Measurements from ENCODE around the gene AMBN. TPM values are rescaled to one million over a fixed set of nuclear protein-coding genes. Genes with fewer than 3 reads are reported as not detected.
"Not testable (repeated sequence)": the region's sequence is repeated elsewhere in the genome, so short reads cannot be mapped to it uniquely, and the experiment has no call there.

AMBN gene
- total and polyA plus RNA-seq, 5 donors = not detected

GRCh38 chr4:70634482-70634881 lies 42.4 kb downstream of the AMBN start:
- intact Hi-C loops (cut with DNase I) = no loop called here
- DNase-seq (no peak), ATAC-seq (no peak)
- H3K4me1 ChIP-seq (ENCODE audit: control insufficient read depth, insufficient read depth, low read length) = no peaks in the 10 kb centered on the region
- H3K4me3 ChIP-seq (ENCODE audit: low read length) = no peak overlapping the region
- H3K27ac ChIP-seq (ENCODE audit: low read length) = no peak overlapping the region
- H3K27me3 ChIP-seq (ENCODE audit: control insufficient read depth, insufficient read depth) = no peaks in the 10 kb centered on the region
- 91% methylated on average over 5 of the region's 5 CpGs for WGBS
- no peaks in the 10 kb centered on the region for H3K9me3 ChIP-seq (ENCODE audit: control insufficient read depth, low read length)

- DNase-seq = no peak
- intact Hi-C loops (cut with DNase I) = no loop called here
These were observed 45.3 kb downstream of the AMBN start for GRCh38 chr4:70637239-70637913.

GRCh38 chr4:70640192-70640591 lies 48.1 kb downstream of the AMBN start:
- intact Hi-C loops (cut with DNase I) = no loop called here
- no peak for DNase-seq
- H3K4me1 ChIP-seq (ENCODE audit: control insufficient read depth, insufficient read depth, low read length) = no peaks in the 10 kb centered on the region
- H3K9me3 ChIP-seq (ENCODE audit: control insufficient read depth, low read length) = no peaks in the 10 kb centered on the region
- WGBS = 82% methylated on average over 2 of the region's 2 CpGs
- no peak overlapping the region for H3K27ac ChIP-seq (ENCODE audit: low read length)
- no peak for ATAC-seq
- H3K27me3 ChIP-seq (ENCODE audit: control insufficient read depth, insufficient read depth) = no peaks in the 10 kb centered on the region
- no peak overlapping the region for H3K4me3 ChIP-seq (ENCODE audit: low read length)

More at GRCh38 chr4:70637239-70637913, 45.3 kb downstream of the AMBN start:
- peak overlapping the region; percentile 48 for H3K4me3 ChIP-seq (ENCODE audit: low read length)
- WGBS = 41% methylated on average over 8 of the region's 8 CpGs
- H3K27me3 ChIP-seq (ENCODE audit: control insufficient read depth, insufficient read depth) = no peaks in the 10 kb centered on the region
- H3K9me3 ChIP-seq (ENCODE audit: control insufficient read depth, low read length) = no peaks in the 10 kb centered on the region
- no peaks in the 10 kb centered on the region for H3K4me1 ChIP-seq (ENCODE audit: control insufficient read depth, insufficient read depth, low read length)
- ATAC-seq = peak; percentile 56 to 74
- H3K27ac ChIP-seq (ENCODE audit: low read length) = peak overlapping the region; percentile 68

- H3K4me3 ChIP-seq (ENCODE audit: low read length); H3K27ac ChIP-seq (ENCODE audit: low read length); DNase-seq; H3K9me3 ChIP-seq (ENCODE audit: control insufficient read depth, low read length); ATAC-seq; intact Hi-C loops (cut with DNase I); H3K4me1 ChIP-seq (ENCODE audit: control insufficient read depth, insufficient read depth, low read length); H3K27me3 ChIP-seq (ENCODE audit: control insufficient read depth, insufficient read depth): not testable (repeated sequence)
- 80% methylated on average over 4 of the region's 4 CpGs for WGBS
These were observed 58.7 kb downstream of the AMBN start for GRCh38 chr4:70650741-70651140.

- Histone ChIP-seq H3K27me3 (ENCODE audit: control insufficient read depth, insufficient read depth) (no peaks in the 10 kb centered on the region), H3K4me1 (ENCODE audit: control insufficient read depth, insufficient read depth, low read length) (no peaks in the 10 kb centered on the region), H3K4me3 (ENCODE audit: low read length) (no peak overlapping the region), H3K27ac (ENCODE audit: low read length) (no peak overlapping the region), H3K9me3 (ENCODE audit: control insufficient read depth, low read length) (no peaks in the 10 kb centered on the region)
- peak; percentile 36 to 44 for ATAC-seq
- 7% methylated on average over 4 of the region's 4 CpGs for WGBS
- DNase-seq = no peak
- intact Hi-C loops (cut with DNase I) = no loop called here
These were observed 59.9 kb downstream of the AMBN start for GRCh38 chr4:70651864-70652506.

GRCh38 chr4:70654605-70655011 lies 62.6 kb downstream of the AMBN start:
- WGBS = 50% methylated on average over 5 of the region's 5 CpGs
- no peaks in the 10 kb centered on the region for H3K27me3 ChIP-seq (ENCODE audit: control insufficient read depth, insufficient read depth)
- H3K4me1 ChIP-seq (ENCODE audit: control insufficient read depth, insufficient read depth, low read length) = no peaks in the 10 kb centered on the region
- H3K27ac ChIP-seq (ENCODE audit: low read length) = no peak overlapping the region
- H3K4me3 ChIP-seq (ENCODE audit: low read length) = no peak overlapping the region
- DNase-seq (no peak), ATAC-seq (no peak)
- no peaks in the 10 kb centered on the region for H3K9me3 ChIP-seq (ENCODE audit: control insufficient read depth, low read length)
- intact Hi-C loops (cut with DNase I) = no loop called here

Other genes starting within 250 kb of the AMBN start
- gene SMR3A, start 231.5 kb upstream of the AMBN start, total RNA-seq = not detected
- not detected for gene SMR3A, start 231.5 kb upstream of the AMBN start, polyA plus RNA-seq
- gene SMR3B, start 209.1 kb upstream of the AMBN start, total RNA-seq = not detected
- not detected for gene SMR3B, start 209.1 kb upstream of the AMBN start, polyA plus RNA-seq
- not detected for gene OPRPN, start 194.3 kb upstream of the AMBN start, total RNA-seq
- gene OPRPN, start 194.3 kb upstream of the AMBN start, polyA plus RNA-seq = not detected
- gene MUC7, start 120.1 kb upstream of the AMBN start, total RNA-seq = not detected
- gene MUC7, start 120.1 kb upstream of the AMBN start, polyA plus RNA-seq = not detected
- gene AMTN, start 73.7 kb upstream of the AMBN start, total RNA-seq = not detected
- not detected for gene AMTN, start 73.7 kb upstream of the AMBN start, polyA plus RNA-seq
- 10 to 100 TPM in 1 of 4 donors, 1 to 10 TPM in 3; 3.1 to 12.1 (median 4.6) TPM for gene ENAM, start 36.5 kb downstream of the AMBN start, total RNA-seq
- 2.6 TPM for gene ENAM, start 36.5 kb downstream of the AMBN start, polyA plus RNA-seq
- 10 to 100 TPM in 1 of 4 donors, 1 to 10 TPM in 3; 1.8 to 20.0 (median 4.4) TPM for gene JCHAIN, start 74.3 kb downstream of the AMBN start, total RNA-seq
- gene JCHAIN, start 74.3 kb downstream of the AMBN start, polyA plus RNA-seq = 0.36 TPM
- 10 to 100 TPM; 17.6 to 19.9 (median 18.6) TPM for gene UTP3, start 96.3 kb downstream of the AMBN start, total RNA-seq
- gene UTP3, start 96.3 kb downstream of the AMBN start, polyA plus RNA-seq = 15.5 TPM
- gene RUFY3, start 129.7 kb downstream of the AMBN start, total RNA-seq = 10 to 100 TPM; 23.9 to 30.1 (median 29.3) TPM
- gene RUFY3, start 129.7 kb downstream of the AMBN start, polyA plus RNA-seq = 14.1 TPM
- gene GRSF1, start 247.6 kb downstream of the AMBN start, total RNA-seq = 10 to 100 TPM; 69.1 to 81.4 (median 78.4) TPM
- gene GRSF1, start 247.6 kb downstream of the AMBN start, polyA plus RNA-seq = 50.7 TPM